ENCODE measurements around the gene SCLT1. TPM values are rescaled to one million over a fixed set of nuclear protein-coding genes. Genes with fewer than 3 reads are reported as not detected.

Gene SCLT1
- total RNA-seq, 1 experiment from 2014 or later = 11.3 TPM

DNA sequence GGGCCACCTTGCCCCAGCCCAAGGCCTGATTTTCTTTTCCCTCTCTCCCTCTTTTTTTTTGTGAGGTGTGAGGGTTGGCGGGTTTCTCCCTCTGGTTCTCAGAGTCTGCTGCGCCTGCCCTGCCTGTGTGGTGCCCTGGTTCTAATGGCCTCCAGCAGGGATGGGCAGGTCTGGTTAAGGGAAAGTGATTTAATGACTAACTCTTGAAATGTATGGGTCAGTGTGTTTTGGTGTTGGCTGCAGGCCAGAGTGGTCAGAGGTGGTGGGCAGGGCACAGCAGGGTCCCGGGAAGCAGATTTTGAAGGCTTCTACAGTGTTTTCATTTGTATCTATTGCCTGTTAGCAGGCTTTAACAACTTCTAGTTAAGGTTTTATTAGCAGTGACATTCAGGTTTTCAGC is 244.9 kb downstream of the SCLT1 start:
- no peaks in the 10 kb centered on the region for H3K4me1 ChIP-seq (ENCODE audit: insufficient read depth, low read length)
- peaks cover 23% of the 10 kb centered on the region; the same call in 1 of the 2 replicates for H3K79me2 ChIP-seq (ENCODE audit: insufficient read depth, low read length)
- H2BK5ac ChIP-seq (ENCODE audit: insufficient read length, low read length) = no peak overlapping the region
- H2BK12ac ChIP-seq (ENCODE audit: insufficient read length, low read depth, low read length) = no peak overlapping the region
- WGBS (ENCODE audit: extremely low coverage, insufficient read length, low lambda C conversion rate) = no CpG with 5 or more reads among the region's 3 CpGs
- H2BK120ac ChIP-seq (ENCODE audit: low read depth, low read length, poor library complexity, severe bottlenecking) = no peak overlapping the region
- H4K91ac ChIP-seq (ENCODE audit: insufficient read length, low read depth, low read length) = no peak overlapping the region
- H4K20me1 ChIP-seq (ENCODE audit: control insufficient read depth, insufficient read depth, insufficient read length) = no peaks in the 10 kb centered on the region
- Mint-ChIP-seq H3K4me1 (peaks cover 8 to 10% of the 10 kb centered on the region in 2 experiments; a peak in 3 of 4 replicates), H3K36me3 (ENCODE audit: insufficient read depth in 1 of 3, low read depth in 3 of 3) (peaks cover 82 to 99% (median 98%) of the 10 kb centered on the region in 3 experiments), H3K4me3 (no peak overlapping the region), H3K9me3 (no peaks in the 10 kb centered on the region; a peak in 1 of 5 replicates), H3K27ac (peak overlapping the region in 1 of 3 experiments; percentile 41; a peak in 2 of 7 replicates), H3K27me3 (ENCODE audit: low read depth) (no peaks in the 10 kb centered on the region)
- no peak overlapping the region for H3K9ac ChIP-seq (ENCODE audit: extremely low read depth, insufficient read length, low read length)
- H2AFZ ChIP-seq (ENCODE audit: low read length) = no peak overlapping the region
- TF ChIP-seq, protein P1, sequence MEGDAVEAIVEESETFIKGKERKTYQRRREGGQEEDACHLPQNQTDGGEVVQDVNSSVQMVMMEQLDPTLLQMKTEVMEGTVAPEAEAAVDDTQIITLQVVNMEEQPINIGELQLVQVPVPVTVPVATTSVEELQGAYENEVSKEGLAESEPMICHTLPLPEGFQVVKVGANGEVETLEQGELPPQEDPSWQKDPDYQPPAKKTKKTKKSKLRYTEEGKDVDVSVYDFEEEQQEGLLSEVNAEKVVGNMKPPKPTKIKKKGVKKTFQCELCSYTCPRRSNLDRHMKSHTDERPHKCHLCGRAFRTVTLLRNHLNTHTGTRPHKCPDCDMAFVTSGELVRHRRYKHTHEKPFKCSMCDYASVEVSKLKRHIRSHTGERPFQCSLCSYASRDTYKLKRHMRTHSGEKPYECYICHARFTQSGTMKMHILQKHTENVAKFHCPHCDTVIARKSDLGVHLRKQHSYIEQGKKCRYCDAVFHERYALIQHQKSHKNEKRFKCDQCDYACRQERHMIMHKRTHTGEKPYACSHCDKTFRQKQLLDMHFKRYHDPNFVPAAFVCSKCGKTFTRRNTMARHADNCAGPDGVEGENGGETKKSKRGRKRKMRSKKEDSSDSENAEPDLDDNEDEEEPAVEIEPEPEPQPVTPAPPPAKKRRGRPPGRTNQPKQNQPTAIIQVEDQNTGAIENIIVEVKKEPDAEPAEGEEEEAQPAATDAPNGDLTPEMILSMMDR (conservative IDR thresholded peaks at IDR 0.05) = no peak
- H2BK15ac ChIP-seq (ENCODE audit: low read depth, low read length) = no peak overlapping the region
- no peak overlapping the region for H3K4me2 ChIP-seq (ENCODE audit: insufficient read depth, insufficient read length, low read length)
- no peak overlapping the region for H3T11ph ChIP-seq (ENCODE audit: low read length)
- H3K79me1 ChIP-seq (ENCODE audit: insufficient read depth, low read depth, low read length, poor library complexity, severe bottlenecking) = peaks cover 15% of the 10 kb centered on the region
- H3K4ac ChIP-seq (ENCODE audit: low read depth, low read length) = no peak overlapping the region
- no peak overlapping the region for H3K56ac ChIP-seq (ENCODE audit: insufficient read length, low read depth, low read length)
- H3K27me3 ChIP-seq (ENCODE audit: insufficient read depth, low read length) = no peaks in the 10 kb centered on the region
- no peak for DNase-seq
- H4K5ac ChIP-seq (ENCODE audit: insufficient read length, low read depth, low read length) = no peak overlapping the region
- H3K23ac ChIP-seq (ENCODE audit: insufficient read length, low read depth, low read length) = no peak overlapping the region
- no peak overlapping the region for H4K8ac ChIP-seq (replicated peaks; ENCODE audit: insufficient read length, low read depth, low read length)
- no peak overlapping the region for H3K14ac ChIP-seq (ENCODE audit: insufficient read depth, low read length)
- H3K18ac ChIP-seq (ENCODE audit: insufficient read length, low read depth, low read length) = no peak overlapping the region
- no peak overlapping the region for H3K27ac ChIP-seq (ENCODE audit: insufficient read length, low read depth, low read length)
- no peaks in the 10 kb centered on the region for H3K9me3 ChIP-seq (ENCODE audit: control insufficient read depth, low read depth, low read length)
- no peaks in the 10 kb centered on the region for H3K23me2 ChIP-seq (ENCODE audit: insufficient read length, low read depth, low read length, poor library complexity, severe bottlenecking)
- H2AK5ac ChIP-seq (ENCODE audit: insufficient read length, low read length) = no peak overlapping the region
- no peak overlapping the region for H2BK20ac ChIP-seq (ENCODE audit: low read depth, low read length, poor library complexity, severe bottlenecking)
